HG02623 (cell line): ENCODE data around the gene FKBP1B.
"Not testable (repeated sequence)": the region's sequence is repeated elsewhere in the genome, so short reads cannot be mapped to it uniquely, and the experiment has no call there.

Experiments
- ATAC-seq: cut with Tn5 transposase; IDR thresholded peaks from one replicate; pipeline ENCODE4 v1.9.1; 2021; ENCODE audit warnings: moderate library complexity; ENCODE audit not compliant: unreplicated experiment

FKBP1B gene

DNA sequence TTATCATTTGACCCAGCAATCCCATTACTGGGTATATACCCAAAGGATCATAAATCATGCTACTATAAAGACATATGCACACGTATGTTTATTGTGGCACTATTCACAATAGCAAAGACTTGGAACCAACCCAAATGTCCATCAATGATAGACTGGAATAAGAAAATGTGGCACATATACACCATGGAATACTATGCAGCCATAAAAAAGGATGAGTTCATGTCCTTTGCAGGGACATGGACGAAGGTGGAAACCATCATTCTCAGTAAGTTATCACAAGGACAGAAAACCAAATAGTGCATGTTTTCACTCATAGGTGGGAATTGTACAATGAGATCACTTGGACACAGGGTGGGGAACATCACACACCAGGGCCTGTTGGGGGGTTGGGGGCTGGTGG lies 51.2 kb downstream of the FKBP1B start:
- ATAC-seq, result not testable (repeated sequence)

DNA sequence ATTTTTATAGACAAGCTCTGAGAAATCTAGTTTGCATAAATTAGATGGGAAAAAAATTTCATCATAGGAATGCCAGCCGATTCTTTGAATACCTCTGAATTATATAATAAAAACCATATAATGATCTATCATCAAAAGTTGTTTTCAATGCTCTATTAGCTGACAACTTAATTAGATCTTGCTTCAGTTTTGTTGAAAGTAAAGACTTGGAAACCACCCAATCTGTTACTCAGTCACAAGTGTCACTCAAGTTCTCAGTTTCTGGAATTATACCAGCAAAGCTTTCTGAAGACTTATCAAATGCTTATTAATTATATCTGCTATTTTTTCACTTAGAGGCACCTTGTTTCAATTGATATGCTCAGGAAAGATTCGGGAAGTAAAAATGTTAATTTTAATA lies 52.5 kb downstream of the FKBP1B start:
- no peak for ATAC-seq

- no peak for ATAC-seq
These were observed 53.1 kb downstream of the FKBP1B start for GRCh38 chr2:24102677-24103076.

GRCh38 chr2:24104110-24104650 lies 54.6 kb downstream of the FKBP1B start:
- no peak for ATAC-seq

DNA sequence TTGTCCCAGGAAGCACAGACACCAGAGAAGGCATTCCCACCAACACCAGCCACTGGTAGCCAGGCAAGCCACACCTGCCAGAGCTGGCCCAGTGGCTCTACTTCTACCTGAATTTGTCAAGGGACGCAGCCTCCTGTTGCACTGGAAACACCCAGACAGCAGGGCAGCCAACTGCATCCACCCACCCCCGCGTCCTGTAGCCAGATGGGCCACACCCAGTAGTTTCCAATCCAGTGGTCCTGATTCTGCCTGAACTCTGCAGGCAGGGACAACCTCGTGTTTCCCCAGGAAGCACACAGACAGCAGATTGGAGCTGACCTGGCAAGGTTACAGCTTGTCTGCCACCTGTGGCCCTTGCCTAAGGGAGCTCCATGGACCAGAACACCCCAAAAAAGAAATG lies 55.4 kb downstream of the FKBP1B start:
- ATAC-seq, result no peak

- ATAC-seq, result no peak
These were observed 56.3 kb downstream of the FKBP1B start for GRCh38 chr2:24105816-24106215.

- ATAC-seq, result no peak
These were observed 57.2 kb downstream of the FKBP1B start for GRCh38 chr2:24106786-24107185.

DNA sequence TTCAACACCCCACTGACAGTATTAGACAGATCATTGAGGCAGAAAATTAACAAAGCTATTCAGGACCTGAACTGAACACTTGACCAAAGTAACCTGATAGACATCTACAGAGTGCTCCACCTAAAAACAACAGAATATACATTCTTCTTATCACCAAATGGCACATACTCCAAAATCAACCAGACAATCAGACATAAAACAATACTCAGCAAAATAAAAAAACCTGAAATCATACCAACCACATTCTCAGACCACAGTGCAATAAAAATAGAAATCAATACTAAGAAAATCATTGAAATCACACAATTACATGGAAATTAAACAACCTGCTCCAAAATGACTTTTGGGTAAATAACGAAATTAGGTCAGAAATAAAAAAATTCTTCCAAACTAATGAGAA lies 57.8 kb downstream of the FKBP1B start:
- ATAC-seq, result no peak

- ATAC-seq, result not testable (repeated sequence)
These were observed 59.9 kb downstream of the FKBP1B start for GRCh38 chr2:24109431-24109830.

DNA sequence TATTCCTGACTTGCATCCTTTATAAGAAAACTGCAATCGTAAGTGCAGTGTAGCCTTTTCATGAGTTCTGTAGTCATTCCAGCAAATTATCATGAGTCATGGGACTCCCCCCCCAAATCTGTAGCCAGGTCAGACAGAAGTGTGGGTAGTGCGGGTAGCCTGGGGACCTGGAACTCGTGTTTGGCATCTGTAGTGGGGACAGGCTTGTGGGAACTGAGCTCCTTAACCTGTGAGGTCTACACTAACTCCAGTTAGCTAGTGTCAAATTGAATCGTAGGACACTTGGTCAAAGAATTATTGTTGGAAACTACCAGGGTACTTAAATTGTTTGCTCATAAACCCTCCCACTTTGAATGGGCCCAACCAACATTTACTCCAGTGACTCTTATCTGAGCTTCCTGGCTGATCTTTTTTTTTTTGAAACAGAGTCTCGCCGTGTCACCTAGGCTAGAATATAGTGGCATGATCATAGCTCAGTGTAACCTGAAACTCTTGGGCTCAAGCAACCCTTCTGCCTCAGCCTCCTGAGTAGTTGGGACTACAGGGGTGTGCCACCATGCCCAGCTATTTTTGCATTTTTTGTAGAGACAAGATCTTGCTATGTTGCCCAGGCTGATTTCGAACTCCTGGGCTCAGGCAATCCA lies 61.2 kb downstream of the FKBP1B start:
- ATAC-seq, result no peak

- ATAC-seq, result no peak
These were observed 61.9 kb downstream of the FKBP1B start for GRCh38 chr2:24111407-24111901.
